COLO829 (cell line): ENCODE results near the gene C12orf42.
A peak's percentile ranks its signal among the peaks of the same experiment; 100 is the strongest.
"Not testable (repeated sequence)": the region's sequence is repeated elsewhere in the genome, so short reads cannot be mapped to it uniquely, and the experiment has no call there.

ENCODE experiments used
- DNase-seq: peaks from one replicate; pipeline ENCODE4 v3.0.0; 2012; ENCODE audit warnings: low spot score

The C12orf42 gene

GRCh38 chr12:103494734-103495468 lies 867 bp downstream of the C12orf42 start:
- no peak for DNase-seq

- DNase-seq: no peak
Observed at GRCh38 chr12:103494051-103494733, 1.6 kb downstream of the C12orf42 start.

- no peak for DNase-seq
Observed at GRCh38 chr12:103493199-103493598, 2.6 kb downstream of the C12orf42 start.

- DNase-seq: no peak
Observed at GRCh38 chr12:103482365-103482764, 13.4 kb downstream of the C12orf42 start.

GRCh38 chr12:103475073-103475472 lies 20.7 kb downstream of the C12orf42 start:
- no peak for DNase-seq

GRCh38 chr12:103470664-103471063 lies 25.1 kb downstream of the C12orf42 start:
- peak; percentile 21 for DNase-seq

GRCh38 chr12:103469719-103470118 lies 26.0 kb downstream of the C12orf42 start:
- DNase-seq: peak; percentile 13

GRCh38 chr12:103468837-103469236 lies 26.9 kb downstream of the C12orf42 start:
- DNase-seq: no peak

- no peak for DNase-seq
Observed at GRCh38 chr12:103462675-103463074, 33.1 kb downstream of the C12orf42 start.

GRCh38 chr12:103457471-103457870 lies 38.3 kb downstream of the C12orf42 start:
- no peak for DNase-seq

GRCh38 chr12:103456006-103456405 lies 39.8 kb downstream of the C12orf42 start:
- no peak for DNase-seq

- DNase-seq: no peak
Observed at GRCh38 chr12:103455020-103455763, 40.6 kb downstream of the C12orf42 start.

- no peak for DNase-seq
Observed at GRCh38 chr12:103444983-103445382, 50.8 kb downstream of the C12orf42 start.

- DNase-seq: no peak
Observed at GRCh38 chr12:103442822-103443221, 52.9 kb downstream of the C12orf42 start.

GRCh38 chr12:103442182-103442555 lies 53.6 kb downstream of the C12orf42 start:
- DNase-seq: no peak

- no peak for DNase-seq
Observed at GRCh38 chr12:103441437-103442181, 54.2 kb downstream of the C12orf42 start.

GRCh38 chr12:103434165-103435105 lies 61.3 kb downstream of the C12orf42 start:
- DNase-seq: not testable (repeated sequence)

GRCh38 chr12:103431950-103432349 lies 63.8 kb downstream of the C12orf42 start:
- DNase-seq: no peak

- no peak for DNase-seq
Observed at GRCh38 chr12:103431387-103431786, 64.4 kb downstream of the C12orf42 start.

GRCh38 chr12:103425674-103426073 lies 70.1 kb downstream of the C12orf42 start:
- not testable (repeated sequence) for DNase-seq
